Measurements from ENCODE around the gene TMEM255A. TPM values are rescaled to one million over a fixed set of nuclear protein-coding genes. Genes with fewer than 3 reads are reported as not detected.

TMEM255A gene
- total and polyA plus RNA-seq, 2 of the 4 experiments (the other 2 are of a cell fraction) = 0.03 TPM; not detected in 1

- Histone ChIP-seq H2BK15ac (ENCODE audit: low read depth, low read length) (no peak overlapping the region), H3K36me3 (ENCODE audit: control insufficient read depth, insufficient read depth, low read length) (no peaks in the 10 kb centered on the region), H3K4ac (ENCODE audit: low read depth, low read length) (no peak overlapping the region), H3K4me3 (ENCODE audit: insufficient read depth, low read depth, low read length) (no peak overlapping the region), H4K91ac (ENCODE audit: insufficient read depth, low read depth, low read length) (no peak overlapping the region), H4K5ac (ENCODE audit: low read depth, low read length) (no peak overlapping the region), H3K9me1 (ENCODE audit: insufficient read depth, low read length) (no peaks in the 10 kb centered on the region), H3K14ac (replicated peaks; ENCODE audit: low read depth, low read length) (no peak overlapping the region), H2AK5ac (ENCODE audit: low read depth, low read length) (no peak overlapping the region), H4K20me1 (ENCODE audit: insufficient read depth, low read length) (no peaks in the 10 kb centered on the region), H3K9me3 (ENCODE audit: control insufficient read depth, insufficient read depth, low read length) (no peaks in the 10 kb centered on the region), H3K18ac (ENCODE audit: low read depth, low read length) (no peak overlapping the region), H2AFZ (replicated peaks; ENCODE audit: low read length, poor library complexity) (peak overlapping the region; percentile 24), H2AK9ac (replicated peaks; ENCODE audit: low read depth, low read length, poor library complexity) (no peak overlapping the region), H3K79me1 (ENCODE audit: low read depth in 1 of 2, low read length in 2 of 2) (no peaks in the 10 kb centered on the region), H3K4me1 (ENCODE audit: control insufficient read depth, insufficient read depth, low read length) (no peaks in the 10 kb centered on the region), H3K9ac (ENCODE audit: low read depth, low read length) (no peak overlapping the region), H3K27me3 (ENCODE audit: control insufficient read depth, insufficient read depth, low read length) (no peaks in the 10 kb centered on the region), H3K23ac (ENCODE audit: low read depth, low read length) (no peak overlapping the region), H3K56ac (ENCODE audit: extremely low read depth, insufficient read depth, low read length) (no peak overlapping the region), H2BK5ac (ENCODE audit: low read depth, low read length, poor library complexity, severe bottlenecking) (no peak overlapping the region), H3K4me2 (ENCODE audit: low read depth, low read length) (no peak overlapping the region), H2BK20ac (ENCODE audit: low read depth, low read length) (no peak overlapping the region), H4K8ac (ENCODE audit: low read depth in 2 of 2, low read length in 2 of 2) (no peak overlapping the region), H2BK120ac (ENCODE audit: low read depth, low read length) (no peak overlapping the region), H3K27ac (ENCODE audit: insufficient read depth, low read length) (no peak overlapping the region)
- TF ChIP-seq POLR2A (IDR thresholded peaks at IDR 0.05; ENCODE audit: low read depth, low read length) (no peak), CEBPB (IDR thresholded peaks at IDR 0.05; ENCODE audit: low read depth, low read length) (no peak), MAFK (IDR thresholded peaks at IDR 0.05; ENCODE audit: low read depth, low read length) (no peak), FOS (IDR thresholded peaks at IDR 0.05; ENCODE audit: low read depth, low read length) (no peak), MXI1 (IDR thresholded peaks at IDR 0.05; ENCODE audit: borderline replicate concordance, low read depth, low read length) (no peak), RFX5 (IDR thresholded peaks at IDR 0.05; ENCODE audit: low read depth, low read length) (no peak), MAZ (IDR thresholded peaks at IDR 0.05; ENCODE audit: borderline replicate concordance, low read depth, low read length) (no peak)
- DNase-seq = no peak
- intact Hi-C loops (cut with micrococcal nuclease) = no loop called here
- in situ Hi-C loops (cut with MboI; ENCODE audit: low sequenced_read_pairs) = no loop called here
- BruUV-seq (replicated peaks) = no TSS peak
- no CpG with 5 or more reads among the region's 2 CpGs for WGBS, 2 experiments (ENCODE audit: extremely low coverage in 2 of 2, insufficient read length in 1 of 2)
- ATAC-seq (ENCODE audit: low read depth) = no peak
- POLR2A ChIA-PET (ENCODE audit: unreplicated experiment) = no interaction called here
- dilution Hi-C loops (cut with HindIII; ENCODE audit: low sequenced_read_pairs, unreplicated experiment) = no loop called here
- CTCF ChIA-PET = no interaction called here
Observed at GRCh38 chrX:120331116-120331515, 19.9 kb upstream of the TMEM255A start.
